Endodermal cell (in vitro differentiated cells): Measurements from ENCODE around the gene BRINP1. TPM values are rescaled to one million over a fixed set of nuclear protein-coding genes. Genes with fewer than 3 reads are reported as not detected.

Experiments used
- DNase-seq: peaks from one replicate; pipeline ENCODE4 v3.0.0-alpha.2; 2017
- H3K27ac ChIP-seq: 2 replicates; pipeline ENCODE4 v1.5.1; 2013; ENCODE audit warnings: mild to moderate bottlenecking, low read depth, low read length, moderate library complexity
- H3K27me3 ChIP-seq: 2 replicates; pipeline ENCODE4 v1.6.1; 2013; ENCODE audit warnings: mild to moderate bottlenecking, low read length, moderate library complexity; ENCODE audit not compliant: insufficient read depth, control insufficient read depth, poor library complexity, severe bottlenecking
- H3K36me3 ChIP-seq: 2 replicates; pipeline ENCODE4 v1.7.0; 2013; ENCODE audit warnings: mild to moderate bottlenecking, low read length, moderate library complexity; ENCODE audit not compliant: control insufficient read depth, insufficient read depth
- H3K4me1 ChIP-seq: one replicate; pipeline ENCODE4 v1.7.0; 2013; ENCODE audit warnings: low read length; ENCODE audit not compliant: control insufficient read depth, insufficient read depth
- H3K4me3 ChIP-seq: 2 replicates; pipeline ENCODE4 v1.5.1; 2013; ENCODE audit warnings: mild to moderate bottlenecking, low read length, moderate library complexity
- H3K9ac ChIP-seq: 2 replicates; pipeline ENCODE4 v1.6.1; 2013; ENCODE audit warnings: mild to moderate bottlenecking, low read length, moderate library complexity; ENCODE audit not compliant: poor library complexity, severe bottlenecking; ENCODE audit errors: extremely low read depth
- H3K9me3 ChIP-seq: 2 replicates; pipeline ENCODE4 v1.6.1; 2013; ENCODE audit warnings: mild to moderate bottlenecking, low read length, moderate library complexity; ENCODE audit not compliant: control insufficient read depth
- H3K27ac Mint-ChIP-seq: 2 replicates; pipeline ENCODE4 v1.8.0; 2020; ENCODE audit warnings: mixed read lengths
- H3K27me3 Mint-ChIP-seq: 2 replicates; pipeline ENCODE4 v1.8.0; 2021; ENCODE audit warnings: mild to moderate bottlenecking, mixed read lengths; ENCODE audit not compliant: insufficient read depth
- H3K36me3 Mint-ChIP-seq: 2 replicates; pipeline ENCODE4 v1.8.0; 2020; ENCODE audit warnings: low read depth, mixed read lengths
- H3K4me1 Mint-ChIP-seq: 2 replicates; pipeline ENCODE4 v1.8.0; 2020; ENCODE audit warnings: mixed read lengths
- H3K4me3 Mint-ChIP-seq: 2 replicates; pipeline ENCODE4 v1.8.0; 2020; ENCODE audit warnings: mild to moderate bottlenecking, moderate library complexity, mixed read lengths
- H3K9me3 Mint-ChIP-seq: 2 replicates; pipeline ENCODE4 v1.8.0; 2020; ENCODE audit warnings: mild to moderate bottlenecking, mixed read lengths
- WGBS, 2 experiments: methylation state at CpG; one replicate each; pipeline versions ENCODE4 v1.1.5 to v1.1.7; 2013; ENCODE audit warnings: missing lambda C conversion rate in 2 of 2, mixed read lengths in 1 of 2; ENCODE audit not compliant: insufficient coverage in 1 of 2, insufficient read length in 1 of 2; 5-methylcytosine and 5-hydroxymethylcytosine counted together
- total RNA-seq, 2 donors: library from RNA; stranded (reverse); fragmentation: NEBNext Ultra II Directional in 1 of 2; extraction: Animal tissue kit (Norgen Biotek cat#: 25700) in 1 of 2; gene quantifications; 2 replicates in 1 of 2; 3 replicates in 1 of 2; pipeline ENCODE4 v1.2.1, GENCODE V29; 2021
- TF ChIP-seq, protein P1 (sequence below): fragments of 200-600 bp; sonication (generic); conservative IDR thresholded peaks from 2 replicates; pipeline ENCODE4 v1.5.0; 2021; ENCODE audit warnings: antibody characterized with exemption, mild to moderate bottlenecking

The BRINP1 gene
- total RNA-seq, 2 donors from 2014 or later: 6.3 to 9.6 TPM

DNA sequence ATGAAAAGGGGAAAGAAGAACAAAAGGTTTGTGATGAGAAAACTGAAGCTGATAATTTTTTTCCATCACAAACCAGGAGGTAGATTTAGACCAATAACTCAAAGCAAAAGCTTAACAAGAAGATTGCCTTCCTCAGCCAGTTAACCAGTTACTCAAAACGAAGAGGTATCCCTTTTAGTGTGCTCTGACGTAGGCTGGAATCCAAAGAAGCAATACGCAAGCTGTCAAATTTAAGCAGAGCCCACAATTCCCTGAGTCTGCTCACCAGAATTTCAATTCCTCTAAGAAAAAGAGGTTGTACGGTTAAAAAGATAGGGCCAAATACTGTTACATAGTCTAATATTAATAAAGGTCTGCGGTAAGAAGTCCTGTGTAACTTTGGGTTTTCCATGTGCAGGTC lies 61.8 kb downstream of the BRINP1 start:
- no peaks in the 10 kb centered on the region for H3K36me3 Mint-ChIP-seq
- H3K9me3 ChIP-seq: no peaks in the 10 kb centered on the region
- DNase-seq: no peak
- 92 to 94% methylated on average over 5 of the region's 5 CpGs for WGBS, 2 experiments
- H3K27ac Mint-ChIP-seq: no peak overlapping the region
- no peak overlapping the region for H3K4me3 Mint-ChIP-seq
- H3K4me1 Mint-ChIP-seq: peaks cover 19% of the 10 kb centered on the region
- H3K27ac ChIP-seq: no peak overlapping the region
- no peaks in the 10 kb centered on the region for H3K9me3 Mint-ChIP-seq
- H3K27me3 Mint-ChIP-seq: no peaks in the 10 kb centered on the region
- H3K9ac ChIP-seq: no peak overlapping the region
- no peaks in the 10 kb centered on the region for H3K4me1 ChIP-seq
- H3K27me3 ChIP-seq: no peaks in the 10 kb centered on the region
- H3K4me3 ChIP-seq: no peak overlapping the region
- H3K36me3 ChIP-seq: no peaks in the 10 kb centered on the region
- TF ChIP-seq, protein P1, sequence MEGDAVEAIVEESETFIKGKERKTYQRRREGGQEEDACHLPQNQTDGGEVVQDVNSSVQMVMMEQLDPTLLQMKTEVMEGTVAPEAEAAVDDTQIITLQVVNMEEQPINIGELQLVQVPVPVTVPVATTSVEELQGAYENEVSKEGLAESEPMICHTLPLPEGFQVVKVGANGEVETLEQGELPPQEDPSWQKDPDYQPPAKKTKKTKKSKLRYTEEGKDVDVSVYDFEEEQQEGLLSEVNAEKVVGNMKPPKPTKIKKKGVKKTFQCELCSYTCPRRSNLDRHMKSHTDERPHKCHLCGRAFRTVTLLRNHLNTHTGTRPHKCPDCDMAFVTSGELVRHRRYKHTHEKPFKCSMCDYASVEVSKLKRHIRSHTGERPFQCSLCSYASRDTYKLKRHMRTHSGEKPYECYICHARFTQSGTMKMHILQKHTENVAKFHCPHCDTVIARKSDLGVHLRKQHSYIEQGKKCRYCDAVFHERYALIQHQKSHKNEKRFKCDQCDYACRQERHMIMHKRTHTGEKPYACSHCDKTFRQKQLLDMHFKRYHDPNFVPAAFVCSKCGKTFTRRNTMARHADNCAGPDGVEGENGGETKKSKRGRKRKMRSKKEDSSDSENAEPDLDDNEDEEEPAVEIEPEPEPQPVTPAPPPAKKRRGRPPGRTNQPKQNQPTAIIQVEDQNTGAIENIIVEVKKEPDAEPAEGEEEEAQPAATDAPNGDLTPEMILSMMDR: no peak

DNA sequence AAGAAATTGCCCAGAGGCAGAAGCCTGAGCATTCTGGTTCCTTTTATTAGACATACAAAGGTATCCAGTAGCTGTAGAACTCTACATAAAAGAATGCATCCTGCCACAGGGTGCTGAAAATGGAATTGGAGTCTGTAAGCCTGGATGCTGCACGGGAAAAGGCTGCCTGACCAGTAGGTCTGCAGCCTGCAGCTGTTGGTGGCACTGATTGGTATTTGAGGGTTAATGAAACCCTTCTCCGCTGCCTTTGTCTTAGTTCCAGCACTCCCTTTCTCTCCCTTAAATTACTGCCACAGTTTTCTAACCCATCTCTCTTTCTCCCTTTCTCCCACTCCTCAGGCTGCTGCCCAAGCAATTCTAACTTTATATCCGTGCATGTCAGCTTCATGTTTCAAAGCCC lies 64.7 kb downstream of the BRINP1 start:
- H3K9ac ChIP-seq: no peak overlapping the region
- H3K27ac ChIP-seq: no peak overlapping the region
- no peaks in the 10 kb centered on the region for H3K27me3 Mint-ChIP-seq
- 71 to 78% methylated on average over 1 to 3 of the region's 3 CpGs for WGBS, 2 experiments
- H3K27ac Mint-ChIP-seq: no peak overlapping the region
- DNase-seq: no peak
- no peak overlapping the region for H3K4me3 ChIP-seq
- no peaks in the 10 kb centered on the region for H3K36me3 ChIP-seq
- H3K4me1 ChIP-seq: no peaks in the 10 kb centered on the region
- H3K4me3 Mint-ChIP-seq: no peak overlapping the region
- peaks cover 3% of the 10 kb centered on the region for H3K36me3 Mint-ChIP-seq
- H3K4me1 Mint-ChIP-seq: peaks cover 18% of the 10 kb centered on the region
- TF ChIP-seq, protein P1: no peak
- H3K9me3 Mint-ChIP-seq: no peaks in the 10 kb centered on the region
- no peaks in the 10 kb centered on the region for H3K27me3 ChIP-seq
- H3K9me3 ChIP-seq: no peaks in the 10 kb centered on the region

DNA sequence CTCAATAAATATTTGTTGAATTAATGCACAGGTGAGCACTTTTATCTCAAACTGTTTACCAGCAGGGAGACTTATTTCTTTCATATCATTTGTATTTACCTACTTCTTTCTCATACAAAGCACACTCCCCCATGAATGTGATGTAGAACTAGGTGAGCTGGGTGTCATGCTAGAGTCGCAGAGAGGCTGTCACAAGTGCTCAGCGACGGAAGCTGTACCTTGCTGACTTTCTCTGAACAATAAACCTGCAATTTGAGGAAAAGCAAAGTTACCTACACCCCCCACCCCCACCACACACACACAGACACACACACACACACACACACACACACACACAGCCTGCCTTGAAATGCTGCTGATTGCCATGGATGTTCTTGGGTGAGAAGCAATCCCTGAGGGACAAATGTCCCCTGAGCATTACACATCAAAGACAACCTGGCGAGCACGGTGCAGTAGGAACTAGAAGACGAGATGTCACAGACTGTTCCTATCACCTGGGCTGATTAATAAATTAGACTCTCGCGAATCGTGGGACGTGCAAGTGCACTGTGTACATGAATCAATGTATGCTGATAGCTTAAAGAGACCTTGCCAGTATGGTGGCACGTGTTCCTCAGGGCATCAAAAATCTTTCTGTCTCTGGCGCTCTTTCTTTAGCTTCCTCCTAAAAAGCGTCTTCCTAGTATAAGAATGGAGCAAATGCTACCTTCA lies 66.1 kb downstream of the BRINP1 start:
- no peak overlapping the region for H3K27ac ChIP-seq
- H3K4me1 ChIP-seq: no peaks in the 10 kb centered on the region
- Mint-ChIP-seq H3K27me3 (no peaks in the 10 kb centered on the region), H3K36me3 (peaks cover 3% of the 10 kb centered on the region), H3K9me3 (no peaks in the 10 kb centered on the region), H3K4me3 (no peak overlapping the region), H3K27ac (no peak overlapping the region), H3K4me1 (peaks cover 23% of the 10 kb centered on the region)
- no peaks in the 10 kb centered on the region for H3K9me3 ChIP-seq
- 86 to 87% methylated on average over 8 to 13 of the region's 13 CpGs for WGBS, 2 experiments
- no peaks in the 10 kb centered on the region for H3K27me3 ChIP-seq
- no peak for DNase-seq
- no peaks in the 10 kb centered on the region for H3K36me3 ChIP-seq
- TF ChIP-seq, protein P1: no peak
- no peak overlapping the region for H3K9ac ChIP-seq
- H3K4me3 ChIP-seq: no peak overlapping the region
